OCI-LY3 (cell line): ENCODE measurements around the gene ARHGAP40.

Source experiments
- EZH2phosphoT487 ChIP-seq: fragments of 200-600 bp; shearing (Covaris generic); IDR thresholded peaks from 2 replicates; pipeline ENCODE4 v1.6.1; 2018; ENCODE audit warnings: antibody characterized with exemption, mixed run types, low read depth
- TF ChIP-seq, protein P1 (sequence below): fragments of 200-600, 300-600 bp; sonication (generic); IDR thresholded peaks from 2 replicates; pipeline ENCODE4 v1.5.1; 2014; ENCODE audit warnings: antibody characterized with exemption, low read length, low read depth

- TF ChIP-seq, protein P1, sequence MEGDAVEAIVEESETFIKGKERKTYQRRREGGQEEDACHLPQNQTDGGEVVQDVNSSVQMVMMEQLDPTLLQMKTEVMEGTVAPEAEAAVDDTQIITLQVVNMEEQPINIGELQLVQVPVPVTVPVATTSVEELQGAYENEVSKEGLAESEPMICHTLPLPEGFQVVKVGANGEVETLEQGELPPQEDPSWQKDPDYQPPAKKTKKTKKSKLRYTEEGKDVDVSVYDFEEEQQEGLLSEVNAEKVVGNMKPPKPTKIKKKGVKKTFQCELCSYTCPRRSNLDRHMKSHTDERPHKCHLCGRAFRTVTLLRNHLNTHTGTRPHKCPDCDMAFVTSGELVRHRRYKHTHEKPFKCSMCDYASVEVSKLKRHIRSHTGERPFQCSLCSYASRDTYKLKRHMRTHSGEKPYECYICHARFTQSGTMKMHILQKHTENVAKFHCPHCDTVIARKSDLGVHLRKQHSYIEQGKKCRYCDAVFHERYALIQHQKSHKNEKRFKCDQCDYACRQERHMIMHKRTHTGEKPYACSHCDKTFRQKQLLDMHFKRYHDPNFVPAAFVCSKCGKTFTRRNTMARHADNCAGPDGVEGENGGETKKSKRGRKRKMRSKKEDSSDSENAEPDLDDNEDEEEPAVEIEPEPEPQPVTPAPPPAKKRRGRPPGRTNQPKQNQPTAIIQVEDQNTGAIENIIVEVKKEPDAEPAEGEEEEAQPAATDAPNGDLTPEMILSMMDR, result no peak
- no peak for TF ChIP-seq EZH2phosphoT487
These were observed 96.9 kb downstream of the ARHGAP40 start for GRCh38 chr20:38698541-38698940.
